Chondrocyte (in vitro differentiated cells): ENCODE data around the gene MKS1. TPM values are rescaled to one million over a fixed set of nuclear protein-coding genes. Genes with fewer than 3 reads are reported as not detected.

Experiments
- DNase-seq: peaks from one replicate; pipeline ENCODE4 v3.0.0; 2021; ENCODE audit warnings: mixed read lengths, low spot score
- H3K27ac Mint-ChIP-seq: one replicate; pipeline ENCODE4 v1.8.0; 2021; ENCODE audit warnings: mild to moderate bottlenecking, moderate library complexity, mixed read lengths; ENCODE audit not compliant: unreplicated experiment
- H3K27me3 Mint-ChIP-seq: 2 replicates; pipeline ENCODE4 v1.8.0; 2021; ENCODE audit warnings: low read depth, mixed read lengths
- H3K36me3 Mint-ChIP-seq: 2 replicates; pipeline ENCODE4 v1.8.0; 2021; ENCODE audit warnings: low read depth, mixed read lengths
- H3K4me1 Mint-ChIP-seq: 2 replicates; pipeline ENCODE4 v1.8.0; 2021; ENCODE audit warnings: low read depth, mild to moderate bottlenecking, mixed read lengths
- H3K4me3 Mint-ChIP-seq: one replicate; pipeline ENCODE4 v1.8.0; 2021; ENCODE audit warnings: mild to moderate bottlenecking, moderate library complexity, mixed read lengths; ENCODE audit not compliant: unreplicated experiment
- H3K9me3 Mint-ChIP-seq: 2 replicates; pipeline ENCODE4 v1.8.0; 2021; ENCODE audit warnings: low read depth, mixed read lengths
- total RNA-seq: library from RNA; stranded (reverse); gene quantifications from 3 replicates; pipeline ENCODE4 v1.2.1, GENCODE V29; 2021
- TF ChIP-seq, protein P1 (sequence below): fragments of 200-600 bp; sonication (generic); IDR thresholded peaks from 2 replicates; pipeline ENCODE4 v1.5.0; 2021; ENCODE audit warnings: antibody characterized with exemption, mild to moderate bottlenecking, moderate library complexity

The MKS1 gene
- total RNA-seq, 1 donor from 2014 or later = 11.5 TPM

DNA sequence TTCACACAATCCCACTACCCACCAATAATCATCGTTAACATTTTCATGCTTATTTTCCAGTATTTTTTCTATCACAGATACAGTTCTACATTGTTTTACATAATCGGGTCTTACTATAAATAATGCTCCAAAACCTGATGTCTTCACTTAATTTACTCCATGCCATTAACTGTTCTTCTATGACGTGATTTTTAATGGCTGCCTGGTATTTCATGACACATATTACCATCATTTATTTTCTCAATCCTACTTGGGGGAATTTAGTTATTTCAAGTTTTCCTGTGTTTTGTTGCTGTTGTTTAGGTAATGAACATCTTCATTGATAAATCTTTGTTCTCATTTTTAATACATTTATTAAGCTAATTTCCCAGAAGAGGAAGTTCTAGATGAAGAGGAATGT is 34.0 kb upstream of the MKS1 start:
- TF ChIP-seq, protein P1, sequence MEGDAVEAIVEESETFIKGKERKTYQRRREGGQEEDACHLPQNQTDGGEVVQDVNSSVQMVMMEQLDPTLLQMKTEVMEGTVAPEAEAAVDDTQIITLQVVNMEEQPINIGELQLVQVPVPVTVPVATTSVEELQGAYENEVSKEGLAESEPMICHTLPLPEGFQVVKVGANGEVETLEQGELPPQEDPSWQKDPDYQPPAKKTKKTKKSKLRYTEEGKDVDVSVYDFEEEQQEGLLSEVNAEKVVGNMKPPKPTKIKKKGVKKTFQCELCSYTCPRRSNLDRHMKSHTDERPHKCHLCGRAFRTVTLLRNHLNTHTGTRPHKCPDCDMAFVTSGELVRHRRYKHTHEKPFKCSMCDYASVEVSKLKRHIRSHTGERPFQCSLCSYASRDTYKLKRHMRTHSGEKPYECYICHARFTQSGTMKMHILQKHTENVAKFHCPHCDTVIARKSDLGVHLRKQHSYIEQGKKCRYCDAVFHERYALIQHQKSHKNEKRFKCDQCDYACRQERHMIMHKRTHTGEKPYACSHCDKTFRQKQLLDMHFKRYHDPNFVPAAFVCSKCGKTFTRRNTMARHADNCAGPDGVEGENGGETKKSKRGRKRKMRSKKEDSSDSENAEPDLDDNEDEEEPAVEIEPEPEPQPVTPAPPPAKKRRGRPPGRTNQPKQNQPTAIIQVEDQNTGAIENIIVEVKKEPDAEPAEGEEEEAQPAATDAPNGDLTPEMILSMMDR = no peak
- Mint-ChIP-seq H3K36me3 (no peaks in the 10 kb centered on the region), H3K4me1 (peaks cover 4% of the 10 kb centered on the region), H3K4me3 (no peak overlapping the region), H3K27ac (no peak overlapping the region), H3K27me3 (peaks cover 65% of the 10 kb centered on the region), H3K9me3 (no peaks in the 10 kb centered on the region)
- no peak for DNase-seq

DNA sequence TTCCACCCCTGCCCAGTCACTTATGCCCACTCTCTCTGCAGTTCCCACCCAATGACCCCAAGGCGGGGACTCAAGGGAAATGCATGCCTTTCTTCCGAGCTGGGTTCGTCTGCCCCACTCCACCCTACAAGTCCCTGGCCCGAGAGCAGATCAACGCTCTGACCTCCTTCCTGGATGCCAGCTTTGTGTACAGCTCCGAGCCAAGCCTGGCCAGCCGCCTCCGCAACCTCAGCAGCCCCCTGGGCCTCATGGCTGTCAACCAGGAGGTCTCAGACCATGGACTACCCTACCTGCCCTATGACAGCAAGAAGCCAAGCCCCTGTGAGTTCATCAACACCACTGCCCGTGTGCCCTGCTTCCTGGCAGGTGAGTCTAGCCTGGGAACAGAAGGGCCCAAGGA is 33.1 kb upstream of the MKS1 start:
- no peaks in the 10 kb centered on the region for H3K36me3 Mint-ChIP-seq
- H3K27me3 Mint-ChIP-seq = peaks cover 56% of the 10 kb centered on the region
- H3K4me1 Mint-ChIP-seq = peaks cover 4% of the 10 kb centered on the region
- no peak overlapping the region for H3K4me3 Mint-ChIP-seq
- H3K27ac Mint-ChIP-seq = no peak overlapping the region
- no peaks in the 10 kb centered on the region for H3K9me3 Mint-ChIP-seq
- TF ChIP-seq, protein P1 = no peak
- no peak for DNase-seq

DNA sequence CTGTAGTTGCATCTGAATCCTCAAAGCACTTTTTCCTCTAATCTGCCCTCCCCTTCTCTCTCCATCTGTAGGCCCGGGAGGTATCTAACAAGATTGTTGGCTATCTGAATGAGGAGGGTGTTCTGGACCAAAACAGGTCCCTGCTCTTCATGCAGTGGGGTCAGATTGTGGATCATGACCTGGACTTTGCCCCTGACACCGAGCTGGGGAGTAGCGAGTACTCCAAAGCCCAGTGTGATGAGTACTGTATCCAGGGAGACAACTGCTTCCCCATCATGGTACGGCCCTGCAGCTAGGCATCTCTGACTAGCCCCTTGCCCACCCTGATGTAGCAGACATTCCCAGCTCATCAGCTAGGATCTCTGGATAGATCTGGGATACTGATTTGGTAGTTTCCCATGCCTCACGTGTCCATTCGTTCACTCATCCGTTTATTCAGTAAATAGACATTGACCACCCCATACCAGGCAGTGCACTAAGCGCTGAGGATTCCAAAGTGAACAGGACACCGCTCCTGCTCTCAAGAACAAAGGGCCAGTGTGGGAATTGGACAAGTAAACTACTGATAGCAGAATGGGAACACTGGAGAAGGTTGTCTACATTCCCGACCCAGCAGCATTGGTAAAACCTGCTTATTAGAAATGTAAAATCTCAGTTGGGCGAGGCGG is 31.4 kb upstream of the MKS1 start:
- Mint-ChIP-seq H3K4me1 (peaks cover 4% of the 10 kb centered on the region), H3K36me3 (no peaks in the 10 kb centered on the region), H3K9me3 (no peaks in the 10 kb centered on the region), H3K27me3 (peaks cover 50% of the 10 kb centered on the region), H3K4me3 (no peak overlapping the region), H3K27ac (no peak overlapping the region)
- DNase-seq = peak; percentile 19
- TF ChIP-seq, protein P1 = no peak

DNA sequence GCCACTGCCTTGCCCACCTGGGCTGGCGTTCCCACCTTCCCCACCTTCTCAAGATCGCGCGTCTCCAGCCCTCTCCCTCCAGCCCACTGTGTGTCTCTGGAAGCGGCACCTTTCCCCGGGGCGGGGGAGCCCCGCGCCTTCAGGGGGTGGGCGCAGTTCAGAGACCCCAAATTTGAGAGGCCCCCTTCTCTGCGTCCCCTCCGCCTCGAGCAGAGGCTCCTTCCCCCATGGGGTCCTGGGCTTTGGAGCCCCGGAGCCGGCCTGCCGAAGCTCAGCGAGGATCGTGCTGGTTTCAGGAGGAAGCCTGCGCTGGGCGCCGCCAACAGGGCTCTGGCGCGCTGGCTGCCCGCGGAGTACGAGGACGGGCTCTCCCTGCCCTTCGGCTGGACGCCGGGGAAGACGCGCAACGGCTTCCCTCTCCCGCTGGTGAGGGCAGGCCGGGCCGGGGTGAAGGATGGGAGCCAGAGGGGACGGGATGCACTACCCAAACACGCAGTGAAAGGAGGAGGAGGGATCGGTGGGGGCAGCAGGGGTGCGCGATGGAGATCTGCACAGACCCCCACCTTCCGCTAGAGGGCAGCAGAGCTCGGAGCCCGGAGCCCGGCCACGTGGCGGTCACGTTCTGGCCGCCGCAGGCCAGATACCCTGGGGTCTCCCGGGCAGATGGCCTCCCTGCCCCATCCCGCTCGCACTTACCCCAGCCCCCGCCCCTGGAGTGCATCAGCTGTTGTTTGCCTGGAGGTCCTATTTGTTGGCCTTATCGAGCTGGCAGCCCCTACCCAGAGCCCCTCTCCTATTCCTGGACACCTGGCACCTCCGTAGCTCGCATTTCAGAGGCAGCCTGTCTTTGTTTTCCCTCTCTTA is 30.4 kb upstream of the MKS1 start:
- Mint-ChIP-seq H3K27ac (no peak overlapping the region), H3K4me1 (peaks cover 4% of the 10 kb centered on the region), H3K36me3 (no peaks in the 10 kb centered on the region), H3K4me3 (peak overlapping the region; percentile 71), H3K27me3 (peaks cover 47% of the 10 kb centered on the region), H3K9me3 (no peaks in the 10 kb centered on the region)
- TF ChIP-seq, protein P1 = peak; percentile 100
- DNase-seq = peak; percentile 41

DNA sequence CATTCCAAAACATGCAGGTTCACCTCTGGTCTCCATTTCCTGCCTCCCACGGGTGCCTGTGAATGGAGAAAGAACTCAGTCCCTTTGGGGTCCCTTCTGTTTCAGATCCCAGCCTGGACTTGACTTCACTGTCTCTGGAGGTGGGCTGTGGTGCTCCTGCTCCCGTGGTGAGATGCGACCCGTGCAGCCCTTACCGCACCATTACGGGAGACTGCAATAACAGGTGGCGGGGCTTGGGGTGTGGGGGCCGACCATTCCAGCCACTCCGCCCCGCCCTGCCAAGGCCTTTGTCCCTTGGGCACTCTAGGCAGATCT is 29.9 kb upstream of the MKS1 start:
- Mint-ChIP-seq H3K4me1 (peaks cover 4% of the 10 kb centered on the region), H3K27ac (no peak overlapping the region), H3K36me3 (no peaks in the 10 kb centered on the region), H3K27me3 (peaks cover 48% of the 10 kb centered on the region), H3K4me3 (peak overlapping the region; percentile 36), H3K9me3 (no peaks in the 10 kb centered on the region)
- TF ChIP-seq, protein P1 = no peak
- no peak for DNase-seq
